Stomach (tissue), 9 donors: ENCODE data around the gene GSG1L. TPM values are rescaled to one million over a fixed set of nuclear protein-coding genes. Genes with fewer than 3 reads are reported as not detected.

Experiments used
- DNase-seq, 2 donors: peaks; one replicate each; pipeline versions ENCODE4 v3.0.0 to v3.0.0-alpha.2; 2013 to 2019
- H3K27ac ChIP-seq, 5 donors: fragments of 200-600 bp in 4 of 5; sonication (generic) in 4 of 5; one replicate each; pipeline ENCODE4 v1.5.1; 2013 to 2019; ENCODE audit warnings: mild to moderate bottlenecking in 1 of 5, moderate library complexity in 1 of 5
- H3K27me3 ChIP-seq, 3 donors: fragments of 200-600 bp; sonication (generic); one replicate each; pipeline ENCODE4 v1.5.1; 2017 to 2019; ENCODE audit warnings: mixed run types in 1 of 3
- H3K36me3 ChIP-seq, 4 donors: fragments of 200-600 bp; sonication (generic); 1 replicate in 3 of 4; 2 replicates in 1 of 4; pipeline ENCODE4 v1.5.1; 2016 to 2019
- H3K4me1 ChIP-seq, 4 donors: fragments of 200-600 bp; sonication (generic); one replicate each; pipeline ENCODE4 v1.5.1; 2016 to 2019
- H3K4me3 ChIP-seq, 4 donors: fragments of 200-600 bp; sonication (generic) in 3 of 4; one replicate each; pipeline ENCODE4 v1.5.1; 2016 to 2019; ENCODE audit warnings: mild to moderate bottlenecking in 1 of 4
- H3K9me3 ChIP-seq, 4 donors: fragments of 200-600 bp; sonication (generic); one replicate each; pipeline ENCODE4 v1.5.1; 2016 to 2019
- EP300 ChIP-seq: sonication (generic); formaldehyde crosslinking; IDR thresholded peaks from one replicate; pipeline ENCODE4 v1.6.1; 2017; ENCODE audit warnings: antibody characterized with exemption
- POLR2A ChIP-seq, 4 donors: fragments of 450-650 bp; IDR thresholded peaks; one replicate each; pipeline ENCODE4 v1.6.1; 2016; ENCODE audit warnings: antibody characterized with exemption in 4 of 4, control low read depth in 2 of 4, mild to moderate bottlenecking in 1 of 4, moderate library complexity in 1 of 4
- POLR2AphosphoS5 ChIP-seq, 3 donors: sonication (generic); formaldehyde crosslinking; IDR thresholded peaks; one replicate each; pipeline ENCODE4 v1.6.1; 2016; ENCODE audit warnings: antibody characterized with exemption in 3 of 3
- WGBS, 5 donors: extraction: QIAGEN DNeasy Blood & Tissue Kit in 3 of 5; methylation state at CpG; one replicate each; pipeline versions ENCODE4 v1.1.5 to v1.1.7; 2013 to 2018; 5-methylcytosine and 5-hydroxymethylcytosine counted together
- intact Hi-C: fragments of 100-400 bp; cut with DNase I; formaldehyde crosslinking; loops from one replicate; pipeline ENCODE4 v1.15.1; 2023; ENCODE audit warnings: low total_unique reads
- polyA plus RNA-seq, 3 donors: library from polyadenylated mRNA; stranded (reverse); fragments of 200-250 nt; gene quantifications; one replicate each; pipeline ENCODE4 v1.2.3, GENCODE V29; 2013
- total RNA-seq, 5 donors: library from RNA; depleted of rRNA; stranded (reverse); fragments of >200 nt; gene quantifications; one replicate each; pipeline versions ENCODE4 v1.1.0 to v1.2.3, GENCODE V29; 2014 to 2016
- TF ChIP-seq, protein P1 (sequence below), 7 experiments: fragments of 450-650 bp in 4 of 7; fragments of 200-600 bp in 3 of 7; sonication (generic) in 3 of 7; IDR thresholded peaks; one replicate each; pipeline ENCODE4 v1.5.1; 2016 to 2019; ENCODE audit warnings: antibody characterized with exemption in 7 of 7, control low read depth in 2 of 7, mild to moderate bottlenecking in 1 of 7
- donor health status: healthy with polysubstance abuse.
- donor health status: Bipolar disorder and iron deficiency.
- donor health status: healthy.

Gene GSG1L
- total and polyA plus RNA-seq, 8 donors: 0.06 TPM; not detected in 7

DNA sequence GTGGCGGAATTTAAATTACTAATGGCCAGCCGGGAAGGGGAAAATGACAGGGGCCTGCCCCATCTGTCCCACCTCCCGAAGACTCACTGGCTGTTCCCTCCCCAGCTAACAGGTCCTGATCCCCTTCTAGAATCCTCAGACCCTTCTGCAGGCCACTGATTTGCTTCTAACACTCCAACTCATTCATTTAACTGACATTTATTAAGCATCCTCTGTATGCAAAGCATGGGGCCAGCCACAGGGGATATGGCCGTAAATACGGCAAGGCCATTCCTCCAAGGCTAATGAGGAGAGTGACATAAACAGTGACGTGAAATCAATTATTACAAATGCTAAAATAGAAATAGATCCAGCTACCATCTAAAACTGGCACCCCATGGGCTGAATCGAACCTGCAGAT, 195.3 kb downstream of the GSG1L start:
- peaks cover 7 to 31% (median 24%) of the 10 kb centered on the region in 4 donors for H3K9me3 ChIP-seq
- H3K36me3 ChIP-seq: no peaks in the 10 kb centered on the region
- no peak overlapping the region for H3K27ac ChIP-seq
- intact Hi-C loops: no loop called here
- no peak overlapping the region for H3K4me3 ChIP-seq
- DNase-seq: no peak
- TF ChIP-seq, protein P1, sequence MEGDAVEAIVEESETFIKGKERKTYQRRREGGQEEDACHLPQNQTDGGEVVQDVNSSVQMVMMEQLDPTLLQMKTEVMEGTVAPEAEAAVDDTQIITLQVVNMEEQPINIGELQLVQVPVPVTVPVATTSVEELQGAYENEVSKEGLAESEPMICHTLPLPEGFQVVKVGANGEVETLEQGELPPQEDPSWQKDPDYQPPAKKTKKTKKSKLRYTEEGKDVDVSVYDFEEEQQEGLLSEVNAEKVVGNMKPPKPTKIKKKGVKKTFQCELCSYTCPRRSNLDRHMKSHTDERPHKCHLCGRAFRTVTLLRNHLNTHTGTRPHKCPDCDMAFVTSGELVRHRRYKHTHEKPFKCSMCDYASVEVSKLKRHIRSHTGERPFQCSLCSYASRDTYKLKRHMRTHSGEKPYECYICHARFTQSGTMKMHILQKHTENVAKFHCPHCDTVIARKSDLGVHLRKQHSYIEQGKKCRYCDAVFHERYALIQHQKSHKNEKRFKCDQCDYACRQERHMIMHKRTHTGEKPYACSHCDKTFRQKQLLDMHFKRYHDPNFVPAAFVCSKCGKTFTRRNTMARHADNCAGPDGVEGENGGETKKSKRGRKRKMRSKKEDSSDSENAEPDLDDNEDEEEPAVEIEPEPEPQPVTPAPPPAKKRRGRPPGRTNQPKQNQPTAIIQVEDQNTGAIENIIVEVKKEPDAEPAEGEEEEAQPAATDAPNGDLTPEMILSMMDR (IDR thresholded peaks at IDR 0.05): no peak
- TF ChIP-seq POLR2AphosphoS5 (IDR thresholded peaks at IDR 0.05) (no peak), EP300 (no peak), POLR2A (IDR thresholded peaks at IDR 0.05) (no peak)
- H3K27me3 ChIP-seq: peaks cover 0 to 11% (median 0%) of the 10 kb centered on the region in 3 donors
- peaks cover 0 to 3% (median 1%) of the 10 kb centered on the region in 4 donors for H3K4me1 ChIP-seq
- 90 to 94% (median 93%) methylated on average over 7 of the region's 7 CpGs for WGBS, 5 donors

DNA sequence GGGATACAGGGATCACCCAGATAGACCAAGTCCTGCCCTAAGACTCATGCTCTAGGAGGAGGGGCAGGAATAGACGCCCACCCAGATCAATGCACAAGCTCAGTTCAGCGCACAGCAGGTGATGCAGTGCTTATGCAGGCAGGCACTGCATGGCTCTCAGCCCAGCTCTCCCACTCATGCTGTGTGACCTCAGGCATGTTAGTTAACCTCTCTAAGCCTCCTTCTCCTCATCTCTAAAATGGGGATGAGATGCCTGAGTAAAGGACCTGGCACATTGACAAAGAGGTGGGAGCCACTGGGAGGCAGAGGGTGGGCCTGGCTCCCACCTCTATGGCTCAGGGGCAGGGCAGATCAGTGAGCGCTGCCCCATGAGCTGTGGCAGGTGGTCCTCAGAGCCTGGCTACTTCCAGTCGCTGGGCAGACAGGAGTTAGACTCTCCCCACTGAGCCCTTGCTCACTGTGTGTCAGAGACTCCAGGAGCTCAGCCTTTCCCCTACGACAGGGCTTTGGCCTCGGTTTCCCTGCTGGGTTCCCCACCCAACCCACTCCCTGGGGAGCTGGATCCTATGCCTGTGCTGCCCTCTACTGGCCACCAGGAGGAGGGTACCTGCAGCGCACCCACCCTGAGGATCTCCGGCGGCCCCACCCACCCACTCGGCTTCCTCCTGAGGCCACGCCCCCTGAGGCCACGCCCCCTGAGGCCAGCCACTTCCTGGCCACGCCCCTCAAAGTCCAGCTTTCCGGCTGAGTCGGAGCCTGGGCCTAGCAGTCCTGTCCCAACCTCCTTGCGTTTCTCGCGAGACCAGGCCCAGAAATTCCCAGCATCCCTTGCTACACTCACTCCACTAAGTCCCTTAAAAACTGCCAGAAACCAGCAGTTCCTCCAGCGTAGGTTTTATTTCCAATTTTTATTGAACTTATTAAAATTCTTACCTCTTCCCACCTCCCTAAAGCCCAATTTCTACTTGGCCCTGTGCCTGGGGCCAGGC, 196.1 kb downstream of the GSG1L start:
- no peak overlapping the region for H3K4me3 ChIP-seq
- H3K27me3 ChIP-seq: peaks cover 0 to 11% (median 0%) of the 10 kb centered on the region in 3 donors
- H3K9me3 ChIP-seq: peaks cover 9 to 33% (median 30%) of the 10 kb centered on the region in 4 donors
- H3K36me3 ChIP-seq: no peaks in the 10 kb centered on the region
- 32 to 58% (median 35%) methylated on average over 11 to 19 of the region's 19 CpGs for WGBS, 5 donors
- no peak for TF ChIP-seq POLR2AphosphoS5 (IDR thresholded peaks at IDR 0.05)
- TF ChIP-seq, protein P1 (IDR thresholded peaks at IDR 0.05): peak in 3 of 7 experiments; percentile 17 to 43 (median 26)
- no peak overlapping the region for H3K27ac ChIP-seq
- peak; percentile 53 to 66 for DNase-seq
- H3K4me1 ChIP-seq: peaks cover 0 to 3% (median 1%) of the 10 kb centered on the region in 4 donors
- intact Hi-C loops: no loop called here

DNA sequence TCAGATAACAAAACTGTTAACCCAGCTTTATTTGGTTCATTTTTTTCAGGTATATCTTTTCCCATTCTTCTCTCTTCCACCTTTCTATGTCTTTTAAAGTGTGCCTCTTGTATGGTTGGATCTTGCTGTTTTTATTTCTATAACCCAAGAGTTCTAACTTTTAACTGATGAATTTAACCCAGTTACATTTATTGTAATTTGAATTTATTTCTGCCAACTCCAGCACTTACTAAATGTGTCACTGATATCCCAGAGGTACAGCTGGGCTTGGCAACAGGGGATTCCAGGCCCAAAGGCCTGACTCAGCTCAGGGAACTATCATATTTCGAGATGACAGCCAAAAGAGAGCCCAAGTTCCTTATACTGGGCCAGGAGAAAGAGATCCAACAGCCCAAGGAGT, 200.1 kb downstream of the GSG1L start:
- H3K4me1 ChIP-seq: peaks cover 0 to 3% (median 1%) of the 10 kb centered on the region in 4 donors
- DNase-seq: no peak
- H3K4me3 ChIP-seq: no peak overlapping the region
- H3K27me3 ChIP-seq: no peaks in the 10 kb centered on the region
- 67 to 81% (median 71%) methylated on average over 1 of the region's 1 CpG for WGBS, 5 donors
- intact Hi-C loops: no loop called here
- TF ChIP-seq, protein P1 (IDR thresholded peaks at IDR 0.05): no peak
- TF ChIP-seq POLR2A (IDR thresholded peaks at IDR 0.05) (no peak), POLR2AphosphoS5 (IDR thresholded peaks at IDR 0.05) (no peak), EP300 (no peak)
- H3K9me3 ChIP-seq: peaks cover 9 to 43% (median 32%) of the 10 kb centered on the region in 4 donors
- H3K27ac ChIP-seq: no peak overlapping the region
- no peaks in the 10 kb centered on the region for H3K36me3 ChIP-seq

DNA sequence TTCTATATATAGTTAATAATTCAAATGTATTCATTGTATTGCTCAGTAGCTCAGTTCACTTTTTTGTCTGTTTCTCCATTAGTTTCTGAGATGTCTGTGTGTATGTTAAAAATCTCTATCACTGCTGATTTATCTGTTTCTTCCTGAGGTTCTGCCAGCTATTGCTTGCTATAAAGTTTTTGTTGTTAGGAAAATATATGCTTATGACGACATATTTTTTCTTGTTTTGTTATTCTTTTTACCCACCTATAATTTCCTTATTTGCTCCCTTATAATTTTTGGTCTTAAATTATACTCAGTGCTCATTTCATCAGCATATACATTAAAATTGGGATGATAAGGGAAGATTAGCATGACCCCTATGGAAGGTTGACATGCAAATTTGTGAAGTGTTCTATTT, 200.6 kb downstream of the GSG1L start:
- WGBS, 5 donors: 90 to 98% (median 93%) methylated on average over 1 of the region's 1 CpG

More for the DNA sequence above, 200.6 kb downstream of the GSG1L start:
- H3K9me3 ChIP-seq: peaks cover 9 to 43% (median 32%) of the 10 kb centered on the region in 4 donors
- H3K4me1 ChIP-seq: peaks cover 0 to 3% (median 1%) of the 10 kb centered on the region in 4 donors
- no peaks in the 10 kb centered on the region for H3K36me3 ChIP-seq
- no peak overlapping the region for H3K4me3 ChIP-seq
- intact Hi-C loops: no loop called here
- TF ChIP-seq, protein P1 (IDR thresholded peaks at IDR 0.05): no peak
- TF ChIP-seq POLR2AphosphoS5 (IDR thresholded peaks at IDR 0.05): no peak
- TF ChIP-seq POLR2A (IDR thresholded peaks at IDR 0.05): no peak
- TF ChIP-seq EP300: no peak
- H3K27me3 ChIP-seq: no peaks in the 10 kb centered on the region
- no peak overlapping the region for H3K27ac ChIP-seq
- no peak for DNase-seq
